ENCODE data around the gene PCGF3.
"Not testable (repeated sequence)": the region's sequence is repeated elsewhere in the genome, so short reads cannot be mapped to it uniquely, and the experiment has no call there.

PCGF3 gene

DNA sequence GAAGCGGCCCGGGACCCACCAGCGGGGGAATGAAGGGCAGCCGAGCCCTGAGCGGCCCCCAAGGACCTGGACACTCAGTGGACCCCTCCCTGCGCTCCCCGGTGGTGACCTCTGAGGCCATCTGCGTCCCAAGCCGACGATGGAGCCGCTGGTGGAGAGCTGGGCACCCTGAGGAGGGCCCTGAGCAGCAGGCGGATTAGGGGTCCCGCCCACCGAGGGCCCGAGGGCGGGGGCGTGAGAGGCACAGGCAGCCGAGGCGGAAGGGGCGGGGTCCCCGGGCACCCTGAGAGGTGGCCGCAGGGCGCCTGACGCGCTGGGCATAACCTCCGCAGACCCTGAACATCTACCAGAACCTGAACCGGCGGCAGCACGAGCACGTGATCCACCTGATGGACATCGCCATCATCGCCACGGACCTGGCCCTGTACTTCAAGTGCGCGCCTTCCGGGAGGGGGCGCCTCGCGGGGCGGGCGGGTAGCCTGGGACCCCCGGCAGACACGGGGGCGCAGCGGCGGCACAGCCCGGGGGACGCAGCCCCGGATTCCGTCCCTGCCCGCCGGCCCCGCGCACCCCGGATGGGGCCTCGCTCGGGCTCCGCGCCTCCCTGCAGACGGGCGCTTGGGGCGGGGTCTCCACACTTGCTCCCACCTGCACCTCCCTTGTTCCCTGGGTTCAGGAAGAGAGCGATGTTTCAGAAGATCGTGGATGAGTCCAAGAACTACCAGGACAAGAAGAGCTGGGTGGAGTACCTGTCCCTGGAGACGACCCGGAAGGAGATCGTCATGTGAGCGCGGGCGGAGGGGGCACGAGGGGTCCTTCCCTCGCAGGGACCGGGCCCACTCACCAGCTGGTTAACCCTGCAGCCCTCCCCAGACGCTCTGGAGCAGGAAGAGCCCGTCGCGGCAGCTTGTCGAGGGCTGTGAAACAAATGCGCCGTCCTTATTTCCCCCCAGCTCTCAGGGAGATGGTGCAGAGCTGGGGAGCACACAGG lies 41.9 kb upstream of the PCGF3 start:
- Histone ChIP-seq H3K27me3 (ENCODE audit: control insufficient read depth, insufficient read depth, low read length) (no peaks in the 10 kb centered on the region), H3K9ac (ENCODE audit: low read length) (peak overlapping the region; percentile 57), H3K4me1 (ENCODE audit: control insufficient read depth, low read depth, low read length) (no peaks in the 10 kb centered on the region), H3K4me3 (ENCODE audit: low read length) (peak overlapping the region; percentile 84), H3K36me3 (ENCODE audit: control insufficient read depth, low read depth, low read length) (no peaks in the 10 kb centered on the region), H3K27ac (ENCODE audit: low read length) (no peak overlapping the region), H3K9me3 (ENCODE audit: control insufficient read depth, low read depth, low read length) (no peaks in the 10 kb centered on the region)

DNA sequence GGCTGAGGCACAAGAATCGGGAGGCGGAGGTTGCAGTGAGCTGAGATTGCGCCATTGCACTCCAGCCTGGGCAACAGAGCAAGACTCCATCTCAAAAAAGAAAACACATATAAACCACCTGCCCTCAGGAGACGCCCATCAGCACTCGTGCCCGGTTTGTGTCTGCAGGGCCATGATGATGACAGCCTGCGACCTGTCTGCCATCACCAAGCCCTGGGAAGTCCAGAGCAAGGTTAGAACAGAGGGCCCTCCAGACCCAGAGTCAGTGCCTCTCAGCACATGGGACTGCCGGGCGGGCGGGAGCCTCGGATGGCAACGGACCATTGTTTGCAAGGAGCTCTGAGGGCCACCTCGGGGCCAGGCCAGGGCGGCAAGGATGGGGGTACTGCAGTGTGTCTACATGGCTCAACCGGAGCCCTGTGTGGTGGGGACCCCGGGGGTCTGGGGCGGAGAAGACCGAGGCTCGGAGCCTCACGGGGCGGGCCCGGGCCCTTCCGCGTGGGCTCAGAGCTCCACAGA lies 40.9 kb upstream of the PCGF3 start:
- Histone ChIP-seq H3K9ac (ENCODE audit: low read length) (no peak overlapping the region), H3K36me3 (ENCODE audit: control insufficient read depth, low read depth, low read length) (no peaks in the 10 kb centered on the region), H3K9me3 (ENCODE audit: control insufficient read depth, low read depth, low read length) (no peaks in the 10 kb centered on the region), H3K4me3 (ENCODE audit: low read length) (peak overlapping the region; percentile 84), H3K27me3 (ENCODE audit: control insufficient read depth, insufficient read depth, low read length) (no peaks in the 10 kb centered on the region), H3K4me1 (ENCODE audit: control insufficient read depth, low read depth, low read length) (no peaks in the 10 kb centered on the region), H3K27ac (ENCODE audit: low read length) (no peak overlapping the region)

DNA sequence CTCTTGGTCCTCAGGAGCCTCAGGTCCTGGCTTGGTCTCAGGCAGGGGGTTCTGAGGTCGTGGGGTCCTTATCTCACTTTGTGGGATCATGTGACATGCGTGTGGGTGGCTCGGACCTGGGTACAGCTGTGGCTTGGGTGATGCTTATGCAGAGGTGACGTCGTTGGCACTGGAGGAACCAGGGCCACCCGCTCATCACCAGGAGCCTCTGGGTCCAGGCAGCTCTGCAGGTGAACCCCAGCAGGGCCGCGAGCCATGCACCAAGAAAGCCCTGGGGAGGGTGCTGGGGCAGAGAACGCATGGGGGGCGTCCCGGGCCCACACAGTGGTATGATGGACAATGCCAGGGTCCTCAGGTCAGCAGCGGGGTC lies 40.3 kb upstream of the PCGF3 start:
- Histone ChIP-seq H3K27ac (ENCODE audit: low read length) (no peak overlapping the region), H3K9ac (ENCODE audit: low read length) (no peak overlapping the region), H3K27me3 (ENCODE audit: control insufficient read depth, insufficient read depth, low read length) (no peaks in the 10 kb centered on the region), H3K36me3 (ENCODE audit: control insufficient read depth, low read depth, low read length) (no peaks in the 10 kb centered on the region), H3K4me3 (ENCODE audit: low read length) (no peak overlapping the region), H3K9me3 (ENCODE audit: control insufficient read depth, low read depth, low read length) (no peaks in the 10 kb centered on the region), H3K4me1 (ENCODE audit: control insufficient read depth, low read depth, low read length) (no peaks in the 10 kb centered on the region)

DNA sequence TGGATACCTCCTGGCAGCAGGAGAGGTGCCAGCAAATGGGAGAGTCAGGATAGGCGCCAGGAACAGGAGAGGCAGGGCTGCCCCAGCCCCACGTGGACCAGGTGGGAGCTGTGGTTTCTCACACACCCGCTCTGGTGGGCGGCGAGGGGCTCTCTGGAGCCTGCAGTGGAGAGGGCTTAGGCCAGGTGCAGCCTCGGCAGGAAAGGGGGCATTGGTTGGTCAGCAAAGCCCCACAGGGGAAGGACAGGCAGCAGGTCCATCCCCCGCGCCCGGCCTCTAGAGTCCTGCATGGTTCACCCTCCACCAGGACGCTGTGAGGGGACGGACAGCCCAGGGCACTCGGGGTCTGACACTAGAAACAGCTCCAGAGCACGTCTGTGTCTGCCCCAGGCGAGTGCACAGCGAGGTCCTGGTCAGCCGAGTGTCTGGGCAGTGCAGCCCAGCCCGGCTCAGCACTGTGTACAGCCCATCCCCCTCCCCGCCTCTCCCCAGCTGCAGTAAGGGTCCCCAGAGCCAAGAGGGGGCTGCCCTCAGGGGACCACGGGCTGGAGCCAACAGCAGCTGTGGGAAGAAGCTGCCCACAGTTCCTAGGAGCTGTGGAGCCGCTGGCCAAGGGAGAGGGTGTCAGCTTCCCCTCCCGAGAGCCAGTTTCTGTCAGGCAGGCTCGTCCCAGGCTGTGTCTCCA lies 39.7 kb upstream of the PCGF3 start:
- H3K27me3 ChIP-seq (ENCODE audit: control insufficient read depth, insufficient read depth, low read length): no peaks in the 10 kb centered on the region
- no peaks in the 10 kb centered on the region for H3K36me3 ChIP-seq (ENCODE audit: control insufficient read depth, low read depth, low read length)
- no peak overlapping the region for H3K9ac ChIP-seq (ENCODE audit: low read length)
- no peak overlapping the region for H3K4me3 ChIP-seq (ENCODE audit: low read length)
- H3K9me3 ChIP-seq (ENCODE audit: control insufficient read depth, low read depth, low read length): no peaks in the 10 kb centered on the region
- no peak overlapping the region for H3K27ac ChIP-seq (ENCODE audit: low read length)
- no peaks in the 10 kb centered on the region for H3K4me1 ChIP-seq (ENCODE audit: control insufficient read depth, low read depth, low read length)

DNA sequence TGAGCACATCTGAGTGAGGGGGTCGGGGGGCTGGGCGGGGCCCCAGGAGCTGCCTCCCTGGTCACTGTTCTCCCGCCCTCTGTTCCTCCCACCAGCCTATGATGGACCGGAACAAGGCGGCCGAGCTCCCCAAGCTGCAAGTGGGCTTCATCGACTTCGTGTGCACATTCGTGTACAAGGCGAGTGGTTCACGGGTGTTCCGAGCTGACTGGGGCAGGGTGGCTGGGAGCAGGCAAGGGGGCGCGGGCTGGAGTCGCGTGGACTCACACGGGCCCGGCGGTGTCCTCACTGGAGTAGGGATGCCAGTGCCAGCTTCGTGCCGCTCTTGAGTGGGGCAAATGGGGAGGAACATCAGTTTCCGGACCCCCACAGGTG lies 39.2 kb upstream of the PCGF3 start:
- Histone ChIP-seq H3K9me3 (ENCODE audit: control insufficient read depth, low read depth, low read length) (no peaks in the 10 kb centered on the region), H3K27ac (ENCODE audit: low read length) (no peak overlapping the region), H3K36me3 (ENCODE audit: control insufficient read depth, low read depth, low read length) (peaks cover 2% of the 10 kb centered on the region), H3K4me3 (ENCODE audit: low read length) (no peak overlapping the region), H3K9ac (ENCODE audit: low read length) (no peak overlapping the region), H3K4me1 (ENCODE audit: control insufficient read depth, low read depth, low read length) (no peaks in the 10 kb centered on the region), H3K27me3 (ENCODE audit: control insufficient read depth, insufficient read depth, low read length) (no peaks in the 10 kb centered on the region)

DNA sequence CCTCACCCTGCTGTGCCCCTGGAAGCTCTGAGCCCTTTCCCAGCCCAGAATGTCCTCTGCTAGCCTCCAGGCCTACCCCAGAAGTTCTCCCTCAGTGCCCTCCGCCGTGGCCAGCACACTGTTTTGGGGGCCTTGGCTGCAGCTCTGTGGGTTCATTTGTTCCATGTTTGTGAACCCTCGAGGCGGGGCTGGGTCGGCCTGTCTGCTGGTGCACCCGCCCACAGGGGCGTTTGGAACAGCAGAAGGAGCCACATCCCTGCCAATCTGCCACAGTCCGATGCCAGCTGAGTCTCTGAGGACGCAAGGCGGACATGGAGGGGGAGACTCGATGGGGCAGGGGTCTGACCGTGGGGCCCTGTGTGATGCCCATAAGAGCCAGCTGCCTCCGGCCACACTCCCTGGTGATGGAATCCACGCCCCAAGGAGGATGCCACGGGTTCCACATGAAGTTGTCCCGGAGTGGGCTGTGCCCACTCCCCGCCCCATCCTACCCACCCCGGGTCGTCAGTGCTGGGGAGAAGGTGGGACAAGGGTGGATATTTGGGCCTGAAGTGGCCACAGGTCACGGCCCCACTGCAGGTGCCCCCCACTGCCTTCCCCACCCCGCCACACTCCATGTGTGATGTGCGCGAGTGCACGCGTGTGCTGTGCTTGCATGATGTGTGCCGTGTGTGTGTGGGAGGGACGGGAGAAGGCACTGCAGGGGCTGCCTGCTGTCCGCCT lies 38.6 kb upstream of the PCGF3 start:
- no peaks in the 10 kb centered on the region for H3K4me1 ChIP-seq (ENCODE audit: control insufficient read depth, low read depth, low read length)
- peaks cover 7% of the 10 kb centered on the region for H3K36me3 ChIP-seq (ENCODE audit: control insufficient read depth, low read depth, low read length)
- no peak overlapping the region for H3K4me3 ChIP-seq (ENCODE audit: low read length)
- no peak overlapping the region for H3K27ac ChIP-seq (ENCODE audit: low read length)
- no peaks in the 10 kb centered on the region for H3K9me3 ChIP-seq (ENCODE audit: control insufficient read depth, low read depth, low read length)
- H3K27me3 ChIP-seq (ENCODE audit: control insufficient read depth, insufficient read depth, low read length): no peaks in the 10 kb centered on the region
- no peak overlapping the region for H3K9ac ChIP-seq (ENCODE audit: low read length)

DNA sequence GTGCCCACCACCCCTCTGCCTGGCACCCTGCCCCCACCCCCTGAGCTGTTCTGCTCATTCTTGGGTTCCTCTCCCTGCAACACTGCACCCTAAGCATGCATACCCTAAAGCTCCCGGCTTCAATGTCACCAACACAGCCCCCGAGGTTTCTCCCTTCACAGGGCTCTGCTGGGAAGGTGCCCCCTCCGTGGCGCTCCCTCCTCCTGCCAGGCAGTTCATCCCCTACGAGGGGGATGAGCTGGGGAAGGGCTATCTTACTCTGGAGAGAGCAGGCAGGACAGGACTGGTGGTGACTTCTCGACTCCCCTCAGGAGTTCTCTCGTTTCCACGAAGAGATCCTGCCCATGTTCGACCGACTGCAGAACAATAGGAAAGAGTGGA lies 38.1 kb upstream of the PCGF3 start:
- no peak overlapping the region for H3K27ac ChIP-seq (ENCODE audit: low read length)
- H3K27me3 ChIP-seq (ENCODE audit: control insufficient read depth, insufficient read depth, low read length): no peaks in the 10 kb centered on the region
- no peaks in the 10 kb centered on the region for H3K9me3 ChIP-seq (ENCODE audit: control insufficient read depth, low read depth, low read length)
- H3K36me3 ChIP-seq (ENCODE audit: control insufficient read depth, low read depth, low read length): peaks cover 13% of the 10 kb centered on the region
- H3K9ac ChIP-seq (ENCODE audit: low read length): no peak overlapping the region
- H3K4me3 ChIP-seq (ENCODE audit: low read length): no peak overlapping the region
- no peaks in the 10 kb centered on the region for H3K4me1 ChIP-seq (ENCODE audit: control insufficient read depth, low read depth, low read length)

DNA sequence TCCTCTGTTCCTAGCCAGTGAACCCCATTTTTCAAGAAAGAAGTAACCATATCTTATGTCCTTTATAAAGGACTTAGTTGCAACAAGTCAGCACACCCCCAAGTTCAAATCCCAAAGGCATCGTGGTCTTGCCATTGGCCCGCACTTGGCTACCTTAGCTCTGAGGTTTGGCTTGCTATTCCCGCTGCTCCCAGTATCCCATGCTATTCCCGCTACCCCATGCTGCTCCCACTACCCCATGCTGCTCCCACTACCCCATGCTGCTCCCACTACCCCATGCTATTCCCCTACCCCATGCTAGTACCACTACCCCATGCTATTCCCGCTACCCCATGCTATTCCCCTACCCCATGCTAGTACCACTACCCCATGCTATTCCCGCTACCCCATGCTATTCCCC lies 37.4 kb upstream of the PCGF3 start:
- not testable (repeated sequence) for H3K4me1 ChIP-seq (ENCODE audit: control insufficient read depth, low read depth, low read length); H3K27me3 ChIP-seq (ENCODE audit: control insufficient read depth, insufficient read depth, low read length); H3K4me3 ChIP-seq (ENCODE audit: low read length); H3K9me3 ChIP-seq (ENCODE audit: control insufficient read depth, low read depth, low read length); H3K27ac ChIP-seq (ENCODE audit: low read length); H3K9ac ChIP-seq (ENCODE audit: low read length)
- peaks cover 14% of the 10 kb centered on the region for H3K36me3 ChIP-seq (ENCODE audit: control insufficient read depth, low read depth, low read length)

DNA sequence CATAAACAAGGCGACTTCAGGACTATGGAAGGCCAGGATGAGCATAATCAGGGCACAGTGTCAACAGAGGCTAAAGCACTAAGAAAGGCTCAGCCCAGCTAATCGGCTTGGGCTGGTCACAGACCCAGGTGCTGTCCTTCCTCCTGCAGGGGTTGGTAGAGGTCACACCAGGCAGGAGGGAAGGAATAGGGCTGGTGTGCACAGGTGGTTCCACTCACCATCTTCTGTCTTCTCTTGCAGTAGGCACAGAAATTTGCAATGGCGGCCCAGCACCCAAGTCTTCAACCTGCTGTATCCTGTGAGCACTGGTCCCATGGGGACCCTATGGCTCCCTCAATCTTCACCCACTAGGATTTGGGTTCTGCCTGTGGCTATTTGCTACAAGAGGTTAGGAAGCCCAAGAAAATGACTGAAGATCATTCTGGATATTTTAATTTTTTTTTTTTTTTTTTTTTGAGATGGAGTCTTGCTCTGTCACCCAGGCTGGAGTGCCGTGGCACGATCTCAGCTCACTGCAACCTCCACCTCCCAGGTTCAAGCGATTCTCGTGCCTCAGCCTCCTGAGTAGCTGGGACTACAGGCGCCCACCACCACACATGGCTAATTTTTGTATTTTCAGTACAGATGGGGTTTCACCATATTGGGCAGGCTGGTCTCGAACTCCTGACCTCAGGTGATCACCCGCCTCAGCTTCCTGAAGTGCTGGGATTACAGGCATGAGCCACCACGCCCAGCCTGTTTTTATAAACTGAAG lies 35.6 kb upstream of the PCGF3 start:
- H3K9me3 ChIP-seq (ENCODE audit: control insufficient read depth, low read depth, low read length); H3K9ac ChIP-seq (ENCODE audit: low read length); H3K27me3 ChIP-seq (ENCODE audit: control insufficient read depth, insufficient read depth, low read length); H3K4me1 ChIP-seq (ENCODE audit: control insufficient read depth, low read depth, low read length); H3K27ac ChIP-seq (ENCODE audit: low read length); H3K4me3 ChIP-seq (ENCODE audit: low read length): not testable (repeated sequence)
- peaks cover 14% of the 10 kb centered on the region for H3K36me3 ChIP-seq (ENCODE audit: control insufficient read depth, low read depth, low read length)

DNA sequence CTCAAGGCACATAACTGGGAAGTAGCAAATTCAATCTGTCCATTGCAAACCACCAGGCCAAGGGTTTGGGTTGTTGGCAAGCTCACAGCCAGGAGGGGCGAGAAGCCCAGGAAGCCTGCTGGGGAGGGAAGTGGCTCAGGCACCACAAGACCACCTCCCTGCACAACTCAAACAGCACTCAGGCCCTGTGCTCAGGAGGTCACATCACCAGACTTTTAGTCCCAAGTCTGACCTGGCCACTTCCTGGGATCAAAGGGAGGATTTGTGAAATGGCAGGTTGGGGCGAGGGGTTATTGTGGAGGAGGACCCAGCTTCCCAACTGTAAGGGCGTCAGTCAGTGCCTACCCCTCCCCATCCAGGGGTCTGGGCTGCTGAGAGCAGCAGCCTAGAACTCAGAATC lies 33.9 kb upstream of the PCGF3 start:
- Histone ChIP-seq H3K4me1 (ENCODE audit: control insufficient read depth, low read depth, low read length) (no peaks in the 10 kb centered on the region), H3K36me3 (ENCODE audit: control insufficient read depth, low read depth, low read length) (peaks cover 14% of the 10 kb centered on the region), H3K27me3 (ENCODE audit: control insufficient read depth, insufficient read depth, low read length) (no peaks in the 10 kb centered on the region), H3K4me3 (ENCODE audit: low read length) (no peak overlapping the region), H3K9ac (ENCODE audit: low read length) (no peak overlapping the region), H3K27ac (ENCODE audit: low read length) (no peak overlapping the region), H3K9me3 (ENCODE audit: control insufficient read depth, low read depth, low read length) (no peaks in the 10 kb centered on the region)
